ENCODE measurements around the gene PALM2AKAP2. TPM values are rescaled to one million over a fixed set of nuclear protein-coding genes. Genes with fewer than 3 reads are reported as not detected.

PALM2AKAP2 gene
- total and polyA plus RNA-seq, 2 experiments from 2014 or later: 2.5 to 7.9 TPM

DNA sequence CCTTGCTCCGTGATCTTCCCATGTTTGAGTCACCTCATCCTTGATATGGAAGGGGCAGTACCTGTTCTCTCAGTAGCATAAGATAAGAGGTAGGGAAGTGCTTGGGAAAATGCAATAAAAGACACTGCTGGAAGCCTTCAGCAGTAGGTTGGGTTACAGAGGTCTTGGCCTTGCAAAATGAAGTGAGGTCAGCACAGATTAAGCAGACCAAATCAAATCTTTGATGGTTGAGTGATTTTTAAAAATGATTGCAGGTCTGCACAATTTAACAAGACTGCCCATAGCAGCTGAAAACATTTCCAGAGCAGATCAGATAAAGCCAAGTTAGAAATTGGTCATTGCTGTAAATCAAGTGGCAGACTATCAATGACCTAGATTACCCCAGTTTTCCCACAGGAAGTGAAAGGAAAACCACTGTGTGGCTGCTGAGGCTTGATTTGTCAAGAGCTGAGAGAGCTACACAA is 32.9 kb downstream of the PALM2AKAP2 start:
- Histone ChIP-seq H3K4me3 (no peak overlapping the region), H3K9me2 (ENCODE audit: insufficient read depth) (peaks cover 26% of the 10 kb centered on the region; the same call in 1 of the 2 replicates), H3K4me1 (ENCODE audit: insufficient read depth) (0 out of 2 replicates have a peak, but pooled peaks cover 5% of the 10 kb centered on the region), H3K27ac (ENCODE audit: low read depth) (no peak overlapping the region), H3F3A (replicated peaks; ENCODE audit: low read depth) (no peaks in the 10 kb centered on the region), H4K20me1 (replicated peaks; ENCODE audit: insufficient read depth) (no peaks in the 10 kb centered on the region), H3K27me3 (ENCODE audit: insufficient read depth) (no peaks in the 10 kb centered on the region), H3K79me2 (replicated peaks; ENCODE audit: insufficient read depth) (no peaks in the 10 kb centered on the region), H3K36me3 (ENCODE audit: insufficient read depth) (no peaks in the 10 kb centered on the region), H3K4me2 (no peak overlapping the region), H2AFZ (no peak overlapping the region)
- Mint-ChIP-seq H3K36me3 (ENCODE audit: low read depth) (no peaks in the 10 kb centered on the region), H3K4me1 (peaks cover 5% of the 10 kb centered on the region; the same call in 2 of the 3 replicates), H3K9me3 (peaks cover 4% of the 10 kb centered on the region; the same call in 1 of the 3 replicates), H3K27ac (no peak overlapping the region), H3K4me3 (no peak overlapping the region), H3K27me3 (ENCODE audit: insufficient read depth, low read depth, poor library complexity) (no peaks in the 10 kb centered on the region)
- TF ChIP-seq CTCF (conservative IDR thresholded peaks at IDR 0.05; ENCODE audit: low read depth in 2 of 2) (no peak), NANOG (IDR thresholded peaks at IDR 0.05; ENCODE audit: borderline replicate concordance) (no peak), ETS1 (IDR thresholded peaks at IDR 0.05) (no peak), JUNB (IDR thresholded peaks at IDR 0.05; ENCODE audit: unreplicated experiment) (no peak), CREB1 (CRISPR knock-in tag; IDR thresholded peaks at IDR 0.05; ENCODE audit: low read depth) (no peak), EZH2phosphoT487 (IDR thresholded peaks at IDR 0.05; ENCODE audit: unreplicated experiment) (no peak), ZNF114 (CRISPR knock-in tag; IDR thresholded peaks at IDR 0.05) (no peak), STAT1 (IDR thresholded peaks at IDR 0.05; ENCODE audit: unreplicated experiment) (no peak), ZNF331 (CRISPR knock-in tag; IDR thresholded peaks at IDR 0.05; ENCODE audit: low read depth) (no peak), REST (IDR thresholded peaks at IDR 0.05; ENCODE audit: unreplicated experiment) (no peak)
- TF ChIP-seq, protein P1, sequence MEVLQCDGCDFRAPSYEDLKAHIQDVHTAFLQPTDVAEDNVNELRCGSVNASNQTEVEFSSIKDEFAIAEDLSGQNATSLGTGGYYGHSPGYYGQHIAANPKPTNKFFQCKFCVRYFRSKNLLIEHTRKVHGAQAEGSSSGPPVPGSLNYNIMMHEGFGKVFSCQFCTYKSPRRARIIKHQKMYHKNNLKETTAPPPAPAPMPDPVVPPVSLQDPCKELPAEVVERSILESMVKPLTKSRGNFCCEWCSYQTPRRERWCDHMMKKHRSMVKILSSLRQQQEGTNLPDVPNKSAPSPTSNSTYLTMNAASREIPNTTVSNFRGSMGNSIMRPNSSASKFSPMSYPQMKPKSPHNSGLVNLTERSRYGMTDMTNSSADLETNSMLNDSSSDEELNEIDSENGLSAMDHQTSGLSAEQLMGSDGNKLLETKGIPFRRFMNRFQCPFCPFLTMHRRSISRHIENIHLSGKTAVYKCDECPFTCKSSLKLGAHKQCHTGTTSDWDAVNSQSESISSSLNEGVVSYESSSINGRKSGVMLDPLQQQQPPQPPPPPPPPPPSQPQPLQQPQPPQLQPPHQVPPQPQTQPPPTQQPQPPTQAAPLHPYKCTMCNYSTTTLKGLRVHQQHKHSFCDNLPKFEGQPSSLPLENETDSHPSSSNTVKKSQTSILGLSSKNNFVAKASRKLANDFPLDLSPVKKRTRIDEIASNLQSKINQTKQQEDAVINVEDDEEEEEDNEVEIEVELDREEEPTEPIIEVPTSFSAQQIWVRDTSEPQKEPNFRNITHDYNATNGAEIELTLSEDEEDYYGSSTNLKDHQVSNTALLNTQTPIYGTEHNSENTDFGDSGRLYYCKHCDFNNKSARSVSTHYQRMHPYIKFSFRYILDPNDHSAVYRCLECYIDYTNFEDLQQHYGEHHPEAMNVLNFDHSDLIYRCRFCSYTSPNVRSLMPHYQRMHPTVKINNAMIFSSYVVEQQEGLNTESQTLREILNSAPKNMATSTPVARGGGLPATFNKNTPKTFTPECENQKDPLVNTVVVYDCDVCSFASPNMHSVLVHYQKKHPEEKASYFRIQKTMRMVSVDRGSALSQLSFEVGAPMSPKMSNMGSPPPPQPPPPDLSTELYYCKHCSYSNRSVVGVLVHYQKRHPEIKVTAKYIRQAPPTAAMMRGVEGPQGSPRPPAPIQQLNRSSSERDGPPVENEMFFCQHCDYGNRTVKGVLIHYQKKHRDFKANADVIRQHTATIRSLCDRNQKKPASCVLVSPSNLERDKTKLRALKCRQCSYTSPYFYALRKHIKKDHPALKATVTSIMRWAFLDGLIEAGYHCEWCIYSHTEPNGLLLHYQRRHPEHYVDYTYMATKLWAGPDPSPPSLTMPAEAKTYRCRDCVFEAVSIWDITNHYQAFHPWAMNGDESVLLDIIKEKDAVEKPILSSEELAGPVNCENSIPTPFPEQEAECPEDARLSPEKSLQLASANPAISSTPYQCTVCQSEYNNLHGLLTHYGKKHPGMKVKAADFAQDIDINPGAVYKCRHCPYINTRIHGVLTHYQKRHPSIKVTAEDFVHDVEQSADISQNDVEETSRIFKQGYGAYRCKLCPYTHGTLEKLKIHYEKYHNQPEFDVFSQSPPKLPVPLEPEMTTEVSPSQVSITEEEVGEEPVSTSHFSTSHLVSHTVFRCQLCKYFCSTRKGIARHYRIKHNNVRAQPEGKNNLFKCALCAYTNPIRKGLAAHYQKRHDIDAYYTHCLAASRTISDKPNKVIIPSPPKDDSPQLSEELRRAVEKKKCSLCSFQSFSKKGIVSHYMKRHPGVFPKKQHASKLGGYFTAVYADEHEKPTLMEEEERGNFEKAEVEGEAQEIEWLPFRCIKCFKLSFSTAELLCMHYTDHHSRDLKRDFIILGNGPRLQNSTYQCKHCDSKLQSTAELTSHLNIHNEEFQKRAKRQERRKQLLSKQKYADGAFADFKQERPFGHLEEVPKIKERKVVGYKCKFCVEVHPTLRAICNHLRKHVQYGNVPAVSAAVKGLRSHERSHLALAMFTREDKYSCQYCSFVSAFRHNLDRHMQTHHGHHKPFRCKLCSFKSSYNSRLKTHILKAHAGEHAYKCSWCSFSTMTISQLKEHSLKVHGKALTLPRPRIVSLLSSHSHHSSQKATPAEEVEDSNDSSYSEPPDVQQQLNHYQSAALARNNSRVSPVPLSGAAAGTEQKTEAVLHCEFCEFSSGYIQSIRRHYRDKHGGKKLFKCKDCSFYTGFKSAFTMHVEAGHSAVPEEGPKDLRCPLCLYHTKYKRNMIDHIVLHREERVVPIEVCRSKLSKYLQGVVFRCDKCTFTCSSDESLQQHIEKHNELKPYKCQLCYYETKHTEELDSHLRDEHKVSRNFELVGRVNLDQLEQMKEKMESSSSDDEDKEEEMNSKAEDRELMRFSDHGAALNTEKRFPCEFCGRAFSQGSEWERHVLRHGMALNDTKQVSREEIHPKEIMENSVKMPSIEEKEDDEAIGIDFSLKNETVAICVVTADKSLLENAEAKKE (CRISPR knock-in tag; IDR thresholded peaks at IDR 0.05): no peak
- ATAC-seq (no peak), DNase-seq (ENCODE audit: low spot score) (no peak)

Measured in GM23338 (cell line).